Activated naive CD4-positive, alpha-beta T cell (primary cell): Measurements from ENCODE around the gene WFS1.

ENCODE experiments used
- DNase-seq, 4 experiments: peaks; one replicate each; lab custom pipeline; 2025; lab: John Stamatoyannopoulos, UW

Gene WFS1

DNA sequence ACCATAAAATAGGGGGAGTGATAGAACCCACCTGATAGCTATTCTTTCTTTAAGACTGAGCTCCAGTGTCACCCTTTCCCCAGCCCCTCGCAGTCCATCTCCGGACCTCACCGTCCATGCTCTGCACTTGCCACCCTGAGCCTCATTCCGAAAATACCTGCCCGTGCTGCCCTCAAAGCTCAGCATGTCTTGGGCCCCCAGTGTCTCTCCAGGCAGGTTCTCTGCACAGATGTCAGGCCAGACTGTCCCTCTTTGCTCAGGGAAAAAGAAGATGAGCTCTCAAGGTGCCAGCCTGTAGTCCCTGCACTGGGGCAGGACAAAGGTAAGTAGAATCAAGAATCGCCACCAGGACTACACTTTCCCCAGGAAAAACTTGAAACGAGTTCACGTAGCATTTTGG, 9.8 kb upstream of the WFS1 start:
- DNase-seq: no peak

- DNase-seq: no peak
These were observed 7.5 kb upstream of the WFS1 start for GRCh38 chr4:6262176-6262575.

DNA sequence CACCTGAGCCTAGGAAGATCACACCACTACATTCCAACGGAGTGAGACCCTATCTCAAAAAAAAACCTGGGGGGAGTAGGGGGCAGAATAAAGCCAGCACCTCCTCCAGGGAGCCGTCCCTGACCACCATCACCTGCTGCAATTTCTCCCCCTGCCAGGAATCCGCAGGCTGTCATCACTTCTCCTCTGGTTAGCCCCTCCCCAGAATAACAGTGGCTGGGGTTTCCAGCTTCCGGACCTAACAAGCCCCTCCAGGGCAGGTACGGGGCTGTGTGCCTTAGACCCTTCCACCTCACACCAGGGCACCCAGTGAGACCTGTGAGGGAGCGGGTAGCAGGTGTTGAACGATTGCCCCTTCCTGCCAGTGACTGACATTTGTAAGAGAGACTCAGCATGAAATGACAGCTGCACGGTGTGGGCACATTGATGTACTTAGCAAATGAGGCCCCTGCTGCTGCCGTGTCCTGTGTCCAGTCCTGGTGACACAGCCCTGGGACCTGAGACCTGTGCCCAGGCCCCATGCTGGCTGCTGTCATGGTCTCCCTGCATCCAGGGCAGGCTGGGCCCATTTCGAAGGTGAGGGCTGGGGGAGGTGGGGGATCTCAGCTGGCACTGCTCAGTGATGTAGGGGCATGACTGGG, 6.7 kb upstream of the WFS1 start:
- DNase-seq: no peak

- no peak for DNase-seq
These were observed 6.0 kb upstream of the WFS1 start for GRCh38 chr4:6263526-6264224.

DNA sequence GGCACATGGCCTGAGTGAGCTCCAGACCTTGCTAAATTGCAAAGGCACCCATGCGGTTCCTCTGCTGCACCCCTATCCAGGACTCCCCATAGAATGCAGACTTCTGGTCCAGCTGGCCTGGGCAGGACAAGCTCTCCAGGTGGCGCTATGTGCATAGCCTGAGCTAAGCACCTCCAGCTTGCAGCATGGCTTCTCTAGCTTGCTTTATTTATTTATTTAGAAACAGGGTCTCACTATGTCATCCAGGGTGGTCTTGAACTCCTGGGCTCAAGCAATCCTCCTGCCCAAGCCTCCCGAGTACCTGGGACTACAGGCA, 5.5 kb upstream of the WFS1 start:
- DNase-seq: peak in 1 of 4 experiments; percentile 9

GRCh38 chr4:6265546-6265945, 4.1 kb upstream of the WFS1 start:
- no peak for DNase-seq

GRCh38 chr4:6267573-6267972, 2.1 kb upstream of the WFS1 start:
- DNase-seq: no peak

GRCh38 chr4:6268650-6269615, 717 bp upstream of the WFS1 start:
- DNase-seq: no peak

GRCh38 chr4:6270636-6271121, 1.0 kb downstream of the WFS1 start:
- DNase-seq: no peak

- DNase-seq: no peak
These were observed 1.6 kb downstream of the WFS1 start for GRCh38 chr4:6271206-6271605.

- DNase-seq: no peak
These were observed 2.2 kb downstream of the WFS1 start for GRCh38 chr4:6271701-6272465.

DNA sequence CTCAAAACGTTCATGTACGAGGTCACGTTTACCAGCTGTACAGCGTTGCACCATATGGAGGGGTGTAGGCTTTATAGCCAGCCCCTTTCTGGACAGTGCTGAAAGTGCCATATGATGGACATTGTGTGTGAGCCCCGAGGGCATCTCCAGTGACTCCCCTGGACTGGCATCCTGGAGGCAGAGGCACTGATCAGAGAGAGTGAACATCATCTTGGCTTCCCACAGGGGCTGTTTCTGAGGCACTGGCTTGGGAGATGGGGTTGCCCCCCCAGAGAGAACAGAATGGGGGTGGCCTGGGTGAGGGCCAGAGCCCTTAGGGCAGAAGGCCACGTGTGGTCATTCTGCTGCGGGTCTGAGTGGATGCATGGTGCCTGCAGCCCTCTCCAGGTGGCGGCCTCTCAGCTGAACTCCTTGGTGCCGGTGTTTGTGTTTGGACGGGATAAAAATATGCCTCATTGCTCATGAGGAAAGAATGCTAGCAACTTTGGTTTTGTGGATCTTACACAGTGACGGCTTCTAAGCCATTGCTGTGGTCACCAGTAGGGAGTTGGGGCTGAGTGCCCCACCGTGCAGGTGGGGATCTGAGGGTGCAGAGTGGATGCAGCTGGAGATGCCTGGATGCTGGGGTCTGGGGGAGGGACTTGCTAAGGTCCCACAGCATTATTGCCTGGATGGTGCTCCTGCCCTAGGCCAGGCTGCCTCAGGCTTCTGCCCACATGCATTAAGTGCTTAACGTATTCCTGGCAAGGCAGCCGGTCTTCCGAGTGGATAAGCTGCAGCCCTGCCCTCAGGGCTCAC, 3.4 kb downstream of the WFS1 start:
- no peak for DNase-seq

DNA sequence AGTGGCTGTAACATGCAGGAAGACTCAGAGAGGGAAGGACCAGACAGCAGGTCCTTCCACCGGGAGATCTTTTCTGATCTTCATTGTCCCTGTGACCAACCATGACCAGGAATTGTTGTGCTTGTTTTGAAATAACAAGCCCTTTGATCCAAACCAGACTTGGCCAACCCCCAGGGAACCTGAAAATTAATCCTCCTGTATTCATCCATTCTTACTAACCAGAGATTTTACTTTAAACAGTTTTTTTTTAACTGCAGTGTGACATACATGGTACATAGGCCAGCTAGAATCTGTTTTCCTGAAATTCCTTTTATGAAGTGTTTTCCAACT, 4.0 kb downstream of the WFS1 start:
- no peak for DNase-seq

DNA sequence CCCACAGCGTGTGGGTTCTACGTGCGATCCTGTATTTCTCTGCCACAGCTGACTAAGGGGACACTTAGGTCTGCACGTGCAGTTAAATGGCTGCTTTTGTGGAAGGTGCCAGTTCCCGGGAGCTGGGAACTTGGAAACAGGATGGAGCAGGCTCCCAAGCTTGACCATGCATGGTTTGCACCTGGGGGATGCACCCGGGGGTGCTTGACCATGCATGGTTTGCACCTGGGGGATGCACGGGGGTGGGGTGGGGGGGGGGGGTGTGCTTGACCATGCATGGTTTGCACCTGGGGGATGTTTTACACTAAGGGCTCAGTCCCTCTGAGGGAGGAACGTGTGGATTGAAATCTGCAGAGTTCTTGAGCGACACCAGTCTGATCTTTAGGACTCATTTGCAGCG, 5.7 kb downstream of the WFS1 start:
- no peak for DNase-seq

GRCh38 chr4:6275898-6276806, 6.5 kb downstream of the WFS1 start:
- no peak for DNase-seq

- DNase-seq: no peak
These were observed 7.6 kb downstream of the WFS1 start for GRCh38 chr4:6277139-6277802.

- no peak for DNase-seq
These were observed 8.5 kb downstream of the WFS1 start for GRCh38 chr4:6277935-6278800.

DNA sequence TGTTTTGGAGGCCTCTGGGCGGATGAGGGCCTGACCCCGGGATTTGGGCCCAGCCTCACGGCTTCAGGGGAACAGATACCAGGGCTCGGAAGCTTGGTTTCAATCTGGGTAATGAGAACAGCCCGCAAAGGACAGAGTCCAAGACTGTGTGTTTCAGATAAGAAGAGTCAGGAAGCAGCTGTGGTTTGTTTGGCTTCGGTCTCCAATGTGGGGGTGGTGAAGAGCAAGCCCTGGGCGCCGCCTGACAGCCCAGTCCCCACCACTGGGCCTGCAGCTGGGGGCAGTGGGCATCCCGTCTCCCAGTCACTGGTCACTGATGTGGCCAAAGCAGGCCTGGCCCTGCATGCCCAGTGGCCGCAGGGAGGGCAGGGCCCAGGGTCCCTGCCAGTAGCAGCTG, 9.1 kb downstream of the WFS1 start:
- DNase-seq: no peak
